PC-3 (cell line): ENCODE measurements around the gene SLC9A3. TPM values are rescaled to one million over a fixed set of nuclear protein-coding genes. Genes with fewer than 3 reads are reported as not detected.

Experiments
- ATAC-seq: fragments of 200-7000 bp; cut with Tn5 transposase; 2 replicates; pipeline ENCODE4 v1.9.1; 2020; ENCODE audit warnings: mild to moderate bottlenecking, moderate library complexity
- BruUV-seq: library from RNA; stranded (reverse); fragments of 400-500 nt; replicated peaks from 2 replicates; lab custom pipeline; 2021; lab: Mats Ljungman, UMichigan
- CTCF ChIA-PET: fragments of 300-600 bp; sonication (Branson Sonifier 250); formaldehyde crosslinking; loops from one replicate; lab custom pipeline; 2022; ENCODE audit warnings: antibody characterized with exemption; lab: Charles Lee
- POLR2A ChIA-PET: fragments of 300-600 bp; sonication (Branson Sonifier 250); formaldehyde crosslinking; loops from one replicate; lab custom pipeline; 2022; ENCODE audit warnings: antibody characterized with exemption; ENCODE audit not compliant: unreplicated experiment; lab: Charles Lee
- DNase-seq: peaks from one replicate; pipeline ENCODE4 v3.0.0-alpha.2; 2015
- H2AFZ ChIP-seq: fragments of 300-600 bp; sonication (generic); 2 replicates; pipeline ENCODE4 v1.6.0; 2016; ENCODE audit warnings: antibody characterized with exemption, low read length
- H3F3A ChIP-seq: fragments of 300-600 bp; sonication (generic); one replicate; pipeline ENCODE4 v1.6.0; 2017; ENCODE audit warnings: antibody characterized with exemption, low read length, control low read depth, mild to moderate bottlenecking; ENCODE audit not compliant: unreplicated experiment
- H3K27ac ChIP-seq: fragments of 300-600 bp; sonication (generic); 2 replicates; pipeline ENCODE4 v1.5.1; 2016; ENCODE audit warnings: mild to moderate bottlenecking, low read length
- H3K27me3 ChIP-seq: fragments of 300-600 bp; sonication (generic); 2 replicates; pipeline ENCODE4 v1.6.1; 2016; ENCODE audit warnings: low read length, mixed read lengths
- H3K36me3 ChIP-seq: fragments of 300-600 bp; sonication (generic); 2 replicates; pipeline ENCODE4 v1.6.1; 2016; ENCODE audit warnings: low read depth, mixed run types, low read length, mixed read lengths
- H3K4me1 ChIP-seq: fragments of 300-600 bp; sonication (generic); 2 replicates; pipeline ENCODE4 v1.5.1; 2016; ENCODE audit warnings: low read length; ENCODE audit not compliant: insufficient read depth
- H3K4me2 ChIP-seq: fragments of 300-600 bp; sonication (generic); 2 replicates; pipeline ENCODE4 v1.6.0; 2016; ENCODE audit warnings: low read length
- H3K4me3 ChIP-seq: fragments of 300-600 bp; sonication (generic); 2 replicates; pipeline ENCODE4 v1.5.1; 2016; ENCODE audit warnings: mild to moderate bottlenecking, low read length, mixed read lengths
- H3K79me2 ChIP-seq: fragments of 300-600 bp; sonication (generic); 2 replicates; pipeline ENCODE4 v1.6.1; 2017; ENCODE audit warnings: low read length, mixed read lengths
- H3K9ac ChIP-seq: fragments of 300-600 bp; sonication (generic); 2 replicates; pipeline ENCODE4 v1.6.0; 2016; ENCODE audit warnings: mild to moderate bottlenecking, low read length
- H3K9me2 ChIP-seq: fragments of 300-600 bp; sonication (generic); replicated peaks from 2 replicates; pipeline ENCODE4 v1.6.1; 2016; ENCODE audit warnings: mixed run types, low read length, mixed read lengths
- H3K9me3 ChIP-seq: fragments of 300-600 bp; sonication (generic); 2 replicates; pipeline ENCODE4 v1.6.1; 2016; ENCODE audit warnings: low read length, mixed read lengths
- H4K20me1 ChIP-seq: fragments of 300-600 bp; sonication (generic); 2 replicates; pipeline ENCODE4 v1.6.1; 2016; ENCODE audit warnings: low read length, mixed read lengths
- EZH2 ChIP-seq: fragments of 300-600 bp; sonication (generic); IDR thresholded peaks from one replicate; pipeline ENCODE4 v1.6.1; 2017; ENCODE audit warnings: antibody characterized with exemption, mild to moderate bottlenecking, low read length; ENCODE audit not compliant: unreplicated experiment
- EZH2phosphoT487 ChIP-seq: fragments of 300-600 bp; sonication (generic); IDR thresholded peaks from 2 replicates; pipeline ENCODE4 v1.6.1; 2018; ENCODE audit warnings: mild to moderate bottlenecking, antibody characterized with exemption, low read length, borderline replicate concordance
- intact Hi-C: fragments of 100-400 bp; cut with micrococcal nuclease; formaldehyde crosslinking; loops from 2 replicates; pipeline ENCODE4 v1.9.0; 2023
- total RNA-seq: library from RNA; depleted of rRNA; stranded (reverse); fragments of >200 nt; gene quantifications from 2 replicates; pipeline ENCODE4 v1.2.3, GENCODE V29; 2014
- TF ChIP-seq, protein P1 (sequence below): fragments of 300-600 bp; sonication (generic); conservative IDR thresholded peaks from 2 replicates; pipeline ENCODE4 v1.5.1; 2017; ENCODE audit warnings: antibody characterized with exemption, low read depth, mild to moderate bottlenecking, low read length

SLC9A3 gene
- total RNA-seq, 1 experiment from 2014 or later = 4.9 TPM

DNA sequence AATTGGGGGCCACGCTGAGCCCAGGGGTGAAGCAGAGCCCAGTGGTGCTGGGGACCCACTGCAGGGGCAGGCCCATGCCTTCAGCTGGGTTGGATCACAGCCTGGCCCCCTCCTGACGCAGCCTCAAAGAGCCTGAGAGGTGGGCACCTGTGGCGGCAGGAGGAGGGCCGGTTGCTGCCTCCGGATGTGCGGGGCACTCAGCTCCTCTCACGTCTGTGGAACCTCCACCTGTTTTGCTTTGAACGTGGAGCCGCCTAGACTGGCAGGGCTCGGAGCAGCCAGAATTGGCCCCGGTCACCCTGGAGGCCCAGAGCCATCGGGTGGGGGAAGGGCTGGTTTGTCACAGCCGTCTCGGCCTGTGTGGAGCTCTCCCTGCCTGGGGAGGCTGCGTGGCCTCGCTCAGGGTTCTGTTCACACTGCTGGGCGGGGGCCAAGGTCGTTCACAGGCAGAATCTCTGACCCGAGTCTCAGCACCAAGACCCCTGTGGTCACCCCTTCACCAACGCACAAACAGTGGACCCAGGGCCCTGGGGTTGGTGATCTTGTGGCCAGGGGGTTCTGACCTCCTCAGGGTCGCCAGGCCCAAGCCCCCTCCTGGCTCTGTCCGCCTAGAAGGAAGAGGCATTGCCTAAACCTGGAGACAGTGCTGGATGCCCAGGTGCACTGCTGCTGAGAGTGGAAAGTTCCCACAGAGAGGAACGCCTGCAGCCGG is 9.2 kb upstream of the SLC9A3 start:
- ATAC-seq = no peak
- POLR2A ChIA-PET = no interaction called here
- no peaks in the 10 kb centered on the region for H4K20me1 ChIP-seq
- no peak overlapping the region for H3K9ac ChIP-seq
- H3K27ac ChIP-seq = no peak overlapping the region
- no peak overlapping the region for H3K4me3 ChIP-seq
- no peak for DNase-seq
- no peak overlapping the region for H2AFZ ChIP-seq
- no peaks in the 10 kb centered on the region for H3K9me3 ChIP-seq
- H3K9me2 ChIP-seq = no peaks in the 10 kb centered on the region
- BruUV-seq = no TSS peak
- H3F3A ChIP-seq = no peaks in the 10 kb centered on the region
- peaks cover 29% of the 10 kb centered on the region for H3K27me3 ChIP-seq
- H3K4me1 ChIP-seq = no peaks in the 10 kb centered on the region
- CTCF ChIA-PET = no interaction called here
- intact Hi-C loops = no loop called here
- no peaks in the 10 kb centered on the region for H3K79me2 ChIP-seq
- TF ChIP-seq EZH2phosphoT487 (no peak), EZH2 (no peak)
- TF ChIP-seq, protein P1, sequence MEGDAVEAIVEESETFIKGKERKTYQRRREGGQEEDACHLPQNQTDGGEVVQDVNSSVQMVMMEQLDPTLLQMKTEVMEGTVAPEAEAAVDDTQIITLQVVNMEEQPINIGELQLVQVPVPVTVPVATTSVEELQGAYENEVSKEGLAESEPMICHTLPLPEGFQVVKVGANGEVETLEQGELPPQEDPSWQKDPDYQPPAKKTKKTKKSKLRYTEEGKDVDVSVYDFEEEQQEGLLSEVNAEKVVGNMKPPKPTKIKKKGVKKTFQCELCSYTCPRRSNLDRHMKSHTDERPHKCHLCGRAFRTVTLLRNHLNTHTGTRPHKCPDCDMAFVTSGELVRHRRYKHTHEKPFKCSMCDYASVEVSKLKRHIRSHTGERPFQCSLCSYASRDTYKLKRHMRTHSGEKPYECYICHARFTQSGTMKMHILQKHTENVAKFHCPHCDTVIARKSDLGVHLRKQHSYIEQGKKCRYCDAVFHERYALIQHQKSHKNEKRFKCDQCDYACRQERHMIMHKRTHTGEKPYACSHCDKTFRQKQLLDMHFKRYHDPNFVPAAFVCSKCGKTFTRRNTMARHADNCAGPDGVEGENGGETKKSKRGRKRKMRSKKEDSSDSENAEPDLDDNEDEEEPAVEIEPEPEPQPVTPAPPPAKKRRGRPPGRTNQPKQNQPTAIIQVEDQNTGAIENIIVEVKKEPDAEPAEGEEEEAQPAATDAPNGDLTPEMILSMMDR = no peak
- H3K4me2 ChIP-seq = no peak overlapping the region
- H3K36me3 ChIP-seq = no peaks in the 10 kb centered on the region

DNA sequence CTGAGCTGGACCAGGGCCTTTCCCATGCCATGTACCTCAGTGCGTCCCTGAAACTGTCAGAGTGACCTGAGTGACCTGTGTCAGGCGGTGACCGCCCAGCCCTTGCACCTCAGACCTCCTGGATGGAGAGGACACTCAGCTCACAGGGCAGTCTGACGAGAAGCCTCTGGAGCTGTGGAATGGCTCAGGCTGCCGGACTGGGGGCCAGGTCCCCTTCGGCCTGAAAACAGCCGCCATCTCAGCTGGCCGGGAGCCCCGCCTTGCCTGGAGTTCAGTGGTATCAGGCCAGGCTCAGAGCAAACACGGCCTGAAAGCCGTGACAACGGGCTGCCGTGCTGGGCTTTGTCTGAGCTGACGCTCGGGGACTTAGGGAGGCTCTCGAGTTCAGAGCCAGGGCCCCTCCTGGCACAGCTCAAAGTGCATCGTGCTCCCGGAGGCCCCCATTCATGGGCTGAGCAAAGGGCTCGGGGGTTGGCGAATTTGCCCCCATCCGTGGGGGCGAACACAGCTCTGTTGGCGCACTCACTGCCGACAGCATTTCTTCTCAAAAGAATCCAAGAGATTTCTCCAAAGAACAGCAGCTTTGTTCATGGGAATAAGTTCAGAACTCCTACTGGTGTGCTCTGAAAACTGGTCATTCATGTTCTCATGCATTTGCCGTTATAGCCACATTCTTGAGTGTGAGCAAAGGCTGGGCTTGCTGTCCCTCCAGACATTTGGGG is 8.4 kb upstream of the SLC9A3 start:
- TF ChIP-seq, protein P1 = no peak
- no peaks in the 10 kb centered on the region for H4K20me1 ChIP-seq
- peaks cover 31% of the 10 kb centered on the region for H3K27me3 ChIP-seq
- CTCF ChIA-PET = no interaction called here
- DNase-seq (no peak), ATAC-seq (no peak)
- intact Hi-C loops = no loop called here
- no TSS peak for BruUV-seq
- H3K4me3 ChIP-seq = no peak overlapping the region
- H3F3A ChIP-seq = no peaks in the 10 kb centered on the region
- H3K27ac ChIP-seq = no peak overlapping the region
- no peaks in the 10 kb centered on the region for H3K36me3 ChIP-seq
- no peak overlapping the region for H2AFZ ChIP-seq
- no peaks in the 10 kb centered on the region for H3K79me2 ChIP-seq
- POLR2A ChIA-PET = no interaction called here
- no peak overlapping the region for H3K9ac ChIP-seq
- H3K9me3 ChIP-seq = no peaks in the 10 kb centered on the region
- no peaks in the 10 kb centered on the region for H3K4me1 ChIP-seq
- H3K9me2 ChIP-seq = no peaks in the 10 kb centered on the region
- no peak overlapping the region for H3K4me2 ChIP-seq

DNA sequence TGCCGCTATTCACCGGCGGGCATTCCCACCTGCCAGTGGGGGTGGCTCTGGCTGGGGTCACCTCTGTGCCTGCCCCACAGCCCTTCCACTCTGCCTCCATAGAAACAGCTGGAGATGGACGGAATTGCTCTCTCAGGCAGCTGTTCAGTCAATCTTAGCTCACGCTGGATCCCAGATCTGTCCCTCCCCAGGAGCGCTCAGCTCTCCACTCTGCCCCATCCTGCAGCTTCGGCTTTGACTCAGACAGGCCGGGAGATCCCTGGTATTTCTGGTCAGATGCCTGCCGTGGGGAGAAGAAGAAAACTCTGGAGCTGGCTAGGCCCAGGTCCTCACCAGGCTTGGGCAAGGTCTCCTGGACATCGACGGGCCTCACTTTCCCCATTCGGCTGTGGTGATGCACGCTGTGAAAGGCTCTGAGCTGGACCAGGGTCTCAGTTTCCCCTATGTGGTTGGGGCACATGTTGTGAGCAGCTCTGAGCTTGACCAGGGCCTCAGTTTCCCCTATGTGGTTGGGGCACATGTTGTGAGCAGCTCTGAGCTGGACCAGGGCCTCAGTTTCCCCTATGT is 7.6 kb upstream of the SLC9A3 start:
- no TSS peak for BruUV-seq
- H3K4me3 ChIP-seq = no peak overlapping the region
- H3K27me3 ChIP-seq = peaks cover 33% of the 10 kb centered on the region
- intact Hi-C loops = no loop called here
- ChIA-PET CTCF (interaction anchor here (0.6 kb wide), 1 partner anchor 20 kb away, joined by 5 read pairs; no protein-coding TSS in a partner anchor), POLR2A (no interaction called here)
- no peak overlapping the region for H3K9ac ChIP-seq
- H3K4me2 ChIP-seq = no peak overlapping the region
- no peaks in the 10 kb centered on the region for H3K9me3 ChIP-seq
- no peaks in the 10 kb centered on the region for H3F3A ChIP-seq
- H3K36me3 ChIP-seq = no peaks in the 10 kb centered on the region
- no peak for TF ChIP-seq EZH2phosphoT487
- DNase-seq (no peak), ATAC-seq (no peak)
- H3K4me1 ChIP-seq = no peaks in the 10 kb centered on the region
- H3K9me2 ChIP-seq = no peaks in the 10 kb centered on the region
- no peak overlapping the region for H2AFZ ChIP-seq
- H3K27ac ChIP-seq = no peak overlapping the region
- no peaks in the 10 kb centered on the region for H4K20me1 ChIP-seq
- H3K79me2 ChIP-seq = no peaks in the 10 kb centered on the region
